Stimulated activated naive CD8-positive, alpha-beta T cell treated with anti-CD3 and anti-CD28 coated beads, Interleukin-15, amount 100 ng/mL, for 72 hours (primary cell): ENCODE data around the gene AMELY.
"Not testable (repeated sequence)": the region's sequence is repeated elsewhere in the genome, so short reads cannot be mapped to it uniquely, and the experiment has no call there.

ENCODE experiments used
- ATAC-seq: fragments of 150-1000 bp; cut with Tn5 transposase; 2 replicates; pipeline ENCODE4 v1.10.0; 2021; ENCODE audit warnings: mild to moderate bottlenecking, moderate library complexity
- DNase-seq, 2 donors: peaks; one replicate each; pipeline ENCODE4 v3.0.0; 2021 to 2022
- H3K27ac Mint-ChIP-seq, 2 donors: one replicate each; pipeline ENCODE4 v1.8.0; 2022; ENCODE audit warnings: mild to moderate bottlenecking in 2 of 2, mixed read lengths in 2 of 2, moderate library complexity in 2 of 2
- H3K27me3 Mint-ChIP-seq: one replicate; pipeline ENCODE4 v1.8.0; 2022; ENCODE audit warnings: mixed read lengths
- H3K4me1 Mint-ChIP-seq: one replicate; pipeline ENCODE4 v1.8.0; 2022; ENCODE audit warnings: mild to moderate bottlenecking, mixed read lengths
- H3K4me3 Mint-ChIP-seq, 2 donors: one replicate each; pipeline ENCODE4 v1.8.0; 2022; ENCODE audit warnings: mild to moderate bottlenecking in 2 of 2, mixed read lengths in 2 of 2, moderate library complexity in 1 of 2
- H3K9me3 Mint-ChIP-seq, 2 donors: one replicate each; pipeline ENCODE4 v1.8.0; 2022; ENCODE audit warnings: mixed read lengths in 2 of 2

AMELY gene

GRCh38 chrY:6902116-6902515 lies 9.4 kb downstream of the AMELY start:
- not testable (repeated sequence) for H3K4me1 Mint-ChIP-seq, H3K27me3 Mint-ChIP-seq, H3K27ac Mint-ChIP-seq, ATAC-seq, H3K4me3 Mint-ChIP-seq, DNase-seq, H3K9me3 Mint-ChIP-seq

GRCh38 chrY:6895236-6895635 lies 16.3 kb downstream of the AMELY start:
- DNase-seq (no peak), ATAC-seq (no peak)
- no peak overlapping the region for H3K27ac Mint-ChIP-seq
- H3K4me3 Mint-ChIP-seq = no peak overlapping the region
- H3K4me1 Mint-ChIP-seq = no peaks in the 10 kb centered on the region
- H3K9me3 Mint-ChIP-seq = no peaks in the 10 kb centered on the region
- H3K27me3 Mint-ChIP-seq = no peaks in the 10 kb centered on the region

- H3K4me1 Mint-ChIP-seq = no peaks in the 10 kb centered on the region
- no peaks in the 10 kb centered on the region for H3K27me3 Mint-ChIP-seq
- DNase-seq (no peak), ATAC-seq (no peak)
- H3K4me3 Mint-ChIP-seq = no peak overlapping the region
- H3K27ac Mint-ChIP-seq = no peak overlapping the region
- H3K9me3 Mint-ChIP-seq = no peaks in the 10 kb centered on the region
Observed at GRCh38 chrY:6894496-6894895, 17.1 kb downstream of the AMELY start.

GRCh38 chrY:6849384-6849783 lies 62.2 kb downstream of the AMELY start:
- H3K9me3 Mint-ChIP-seq = peaks cover 5% of the 10 kb centered on the region in 2 donors
- no peaks in the 10 kb centered on the region for H3K27me3 Mint-ChIP-seq
- ATAC-seq (no peak), DNase-seq (no peak)
- H3K27ac Mint-ChIP-seq = no peak overlapping the region
- H3K4me3 Mint-ChIP-seq = no peak overlapping the region
- no peaks in the 10 kb centered on the region for H3K4me1 Mint-ChIP-seq

GRCh38 chrY:6842650-6843049 lies 68.9 kb downstream of the AMELY start:
- not testable (repeated sequence) for ATAC-seq, H3K27ac Mint-ChIP-seq, H3K4me1 Mint-ChIP-seq

More at GRCh38 chrY:6842650-6843049, 68.9 kb downstream of the AMELY start:
- H3K4me3 Mint-ChIP-seq, H3K27me3 Mint-ChIP-seq, DNase-seq: not testable (repeated sequence)
- H3K9me3 Mint-ChIP-seq = peaks cover 12 to 15% of the 10 kb centered on the region in 2 donors
